GM18951 (cell line): ENCODE measurements around the gene TRAF7.
"Not testable (repeated sequence)": the region's sequence is repeated elsewhere in the genome, so short reads cannot be mapped to it uniquely, and the experiment has no call there.

Experiments
- POLR2A ChIP-seq: IDR thresholded peaks from 4 replicates; pipeline ENCODE4 v1.6.1; 2011; ENCODE audit warnings: mild to moderate bottlenecking; ENCODE audit not compliant: insufficient read length, insufficient read depth; ENCODE audit errors: extremely low read depth
- in situ Hi-C: fragments of 300-500 bp; cut with MboI; formaldehyde crosslinking; loops from one replicate; pipeline ENCODE4 v1.12.0; 2022; ENCODE audit warnings: low sequenced_read_pairs, mixed read lengths, inconsistent platforms; ENCODE audit not compliant: unreplicated experiment

TRAF7 gene

GRCh38 chr16:2115591-2115973 lies 40.0 kb upstream of the TRAF7 start:
- no peak for TF ChIP-seq POLR2A
- in situ Hi-C loops = no loop called here

- in situ Hi-C loops = not testable (repeated sequence)
Observed at GRCh38 chr16:2116428-2116827, 39.2 kb upstream of the TRAF7 start.

GRCh38 chr16:2117341-2117740 lies 38.2 kb upstream of the TRAF7 start:
- in situ Hi-C loops = not testable (repeated sequence)

GRCh38 chr16:2117960-2118722 lies 37.4 kb upstream of the TRAF7 start:
- in situ Hi-C loops = not testable (repeated sequence)

GRCh38 chr16:2121325-2121724 lies 34.3 kb upstream of the TRAF7 start:
- in situ Hi-C loops = not testable (repeated sequence)

GRCh38 chr16:2121853-2122252 lies 33.7 kb upstream of the TRAF7 start:
- in situ Hi-C loops = no loop called here
- no peak for TF ChIP-seq POLR2A

- in situ Hi-C loops = no loop called here
- no peak for TF ChIP-seq POLR2A
Observed at GRCh38 chr16:2122429-2122828, 33.2 kb upstream of the TRAF7 start.

GRCh38 chr16:2122934-2123683 lies 32.5 kb upstream of the TRAF7 start:
- in situ Hi-C loops = not testable (repeated sequence)

GRCh38 chr16:2123706-2124376 lies 31.7 kb upstream of the TRAF7 start:
- in situ Hi-C loops = not testable (repeated sequence)

GRCh38 chr16:2124377-2124693 lies 31.2 kb upstream of the TRAF7 start:
- in situ Hi-C loops = not testable (repeated sequence)

- in situ Hi-C loops = not testable (repeated sequence)
Observed at GRCh38 chr16:2124694-2125444, 30.7 kb upstream of the TRAF7 start.

GRCh38 chr16:2125609-2126008 lies 30.0 kb upstream of the TRAF7 start:
- in situ Hi-C loops = not testable (repeated sequence)

- in situ Hi-C loops = not testable (repeated sequence)
Observed at GRCh38 chr16:2126161-2126743, 29.3 kb upstream of the TRAF7 start.

GRCh38 chr16:2126928-2127556 lies 28.5 kb upstream of the TRAF7 start:
- in situ Hi-C loops = not testable (repeated sequence)

GRCh38 chr16:2127630-2128280 lies 27.8 kb upstream of the TRAF7 start:
- in situ Hi-C loops = not testable (repeated sequence)

- in situ Hi-C loops = not testable (repeated sequence)
Observed at GRCh38 chr16:2129251-2129650, 26.3 kb upstream of the TRAF7 start.

GRCh38 chr16:2129890-2130447 lies 25.6 kb upstream of the TRAF7 start:
- in situ Hi-C loops = not testable (repeated sequence)

GRCh38 chr16:2133797-2134196 lies 21.8 kb upstream of the TRAF7 start:
- in situ Hi-C loops = not testable (repeated sequence)
